ENCODE data around the gene AMPD1. TPM values are rescaled to one million over a fixed set of nuclear protein-coding genes. Genes with fewer than 3 reads are reported as not detected.

Gene AMPD1
- total RNA-seq, 4 donors from 2014 or later, result 0.51 TPM; not detected in 3

DNA sequence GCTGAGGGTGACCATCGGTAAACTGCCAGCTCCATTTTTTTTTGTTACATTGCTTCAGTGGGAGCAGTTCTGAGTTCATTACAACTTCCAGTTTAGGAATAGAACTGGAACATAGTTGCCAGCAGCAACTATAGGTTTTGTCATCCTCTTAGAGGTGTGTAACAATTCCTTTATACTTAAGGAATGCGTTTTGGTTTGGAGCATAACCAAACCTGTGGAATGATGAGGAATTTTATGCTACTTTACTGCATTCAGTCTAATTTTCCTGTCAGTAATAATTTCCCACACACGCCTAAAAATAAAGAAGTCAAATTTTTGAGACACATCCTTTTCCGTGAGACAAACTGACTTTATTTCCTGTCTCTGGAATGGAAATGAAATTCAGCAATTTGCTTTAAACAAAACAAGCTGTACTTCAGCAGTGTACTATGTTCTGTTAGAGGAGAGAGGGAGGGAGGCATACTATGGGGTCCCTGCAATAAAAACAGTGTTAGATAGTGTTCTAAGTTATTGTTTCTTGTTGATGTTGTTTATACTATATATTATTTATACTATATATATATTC lies 4.8 kb upstream of the AMPD1 start:
- TF ChIP-seq CTCF (IDR thresholded peaks at IDR 0.05; ENCODE audit: low read depth), result no peak

DNA sequence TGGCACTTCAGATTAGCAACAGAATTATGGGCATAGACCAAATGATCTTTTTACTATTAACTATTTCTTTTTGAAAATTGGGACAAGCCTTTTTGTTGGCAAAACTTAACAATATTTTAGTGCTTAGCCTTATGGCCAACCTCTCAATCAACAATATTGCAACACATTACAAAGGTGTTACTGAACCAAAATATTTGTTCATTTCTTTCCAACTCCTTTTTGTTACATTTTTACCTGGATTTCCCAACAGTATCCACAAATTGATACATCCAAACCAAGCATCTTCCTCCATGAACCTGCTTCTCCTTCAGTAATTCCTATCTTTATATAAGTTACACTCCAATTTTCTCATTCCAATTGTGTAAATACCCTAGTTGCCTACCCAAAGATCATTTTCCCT lies 1.5 kb upstream of the AMPD1 start:
- TF ChIP-seq CTCF (IDR thresholded peaks at IDR 0.05; ENCODE audit: low read depth), result no peak

DNA sequence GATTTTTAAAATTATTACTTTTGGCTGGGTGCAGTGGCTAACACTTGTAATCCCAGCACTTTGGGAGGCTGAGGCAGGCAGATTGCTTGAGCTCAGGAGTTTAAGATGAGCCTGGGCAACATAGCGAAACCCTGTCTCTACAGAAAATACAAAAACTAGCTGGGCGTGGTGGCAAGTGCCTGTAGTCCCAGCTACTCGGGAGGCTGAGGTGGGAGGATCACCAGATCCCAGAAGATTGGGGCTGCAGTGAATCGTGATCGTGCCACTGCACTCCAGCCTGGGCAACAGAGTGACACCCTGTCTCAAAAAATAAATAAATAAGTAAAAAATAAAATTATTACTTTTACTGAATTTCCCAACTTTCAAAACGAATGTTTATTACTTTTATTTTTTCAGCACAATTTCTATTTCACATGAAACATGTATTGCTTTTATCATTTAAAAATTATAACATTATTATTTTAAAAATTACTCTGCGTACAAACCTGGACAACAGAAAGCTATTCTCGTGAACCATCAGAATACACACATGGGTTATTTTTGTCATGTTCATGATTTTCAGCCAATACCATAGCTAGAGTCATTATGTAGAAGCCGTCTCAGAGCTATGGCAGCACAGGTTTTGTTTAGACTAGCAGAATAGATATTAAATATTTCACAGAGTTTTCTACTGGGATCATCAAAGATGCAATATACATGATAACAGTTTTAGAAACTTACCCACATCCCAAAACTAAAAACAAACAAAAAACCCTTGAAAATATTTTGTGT lies 621 bp downstream of the AMPD1 start:
- TF ChIP-seq CTCF (IDR thresholded peaks at IDR 0.05; ENCODE audit: low read depth), result no peak

DNA sequence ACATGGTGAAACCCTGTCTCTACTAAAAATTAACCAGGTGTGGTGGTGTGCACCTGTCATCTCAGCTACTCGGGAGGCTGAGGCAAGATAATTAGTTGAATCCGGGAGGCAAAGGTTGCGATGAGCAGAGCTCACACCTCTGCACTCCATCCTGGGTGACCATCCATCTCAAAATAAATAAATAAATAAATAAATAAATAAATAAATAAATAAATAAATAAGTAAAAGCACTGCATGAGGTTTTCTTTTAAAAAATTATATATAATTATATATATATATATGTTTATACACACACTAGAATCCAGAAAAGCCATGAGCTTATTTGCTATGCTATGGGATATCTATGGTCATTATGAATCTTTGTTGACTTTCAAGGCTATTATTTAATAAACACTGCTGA lies 2.4 kb downstream of the AMPD1 start:
- TF ChIP-seq CTCF (IDR thresholded peaks at IDR 0.05; ENCODE audit: low read depth), result no peak

- TF ChIP-seq CTCF (IDR thresholded peaks at IDR 0.05; ENCODE audit: low read depth), result no peak
These were observed 4.3 kb downstream of the AMPD1 start for GRCh38 chr1:114691061-114691460.

DNA sequence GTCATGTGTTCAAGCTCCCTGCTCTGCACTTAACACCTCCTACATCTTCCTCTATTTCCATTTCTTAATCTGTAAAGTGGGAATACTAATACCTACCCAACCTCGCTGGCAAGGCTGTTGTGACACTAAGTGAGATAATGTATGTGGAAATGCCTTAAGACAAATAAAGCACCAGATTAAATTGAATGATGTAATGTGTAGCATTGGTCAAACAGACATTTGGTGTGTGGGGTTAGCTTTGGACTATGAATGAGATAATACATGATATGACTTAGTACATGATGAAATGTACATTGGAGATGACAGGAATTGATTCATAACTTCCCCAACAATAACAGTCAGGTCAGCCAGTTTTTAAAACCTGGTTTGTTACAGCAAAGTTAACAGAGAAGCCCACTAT lies 5.2 kb downstream of the AMPD1 start:
- no peak for TF ChIP-seq CTCF (IDR thresholded peaks at IDR 0.05; ENCODE audit: low read depth)

GRCh38 chr1:114688526-114688925 lies 6.8 kb downstream of the AMPD1 start:
- TF ChIP-seq CTCF (IDR thresholded peaks at IDR 0.05; ENCODE audit: low read depth), result no peak

All from subcutaneous adipose tissue (tissue), 4 donors.